ENCODE measurements around the gene MTUS2.

DNA sequence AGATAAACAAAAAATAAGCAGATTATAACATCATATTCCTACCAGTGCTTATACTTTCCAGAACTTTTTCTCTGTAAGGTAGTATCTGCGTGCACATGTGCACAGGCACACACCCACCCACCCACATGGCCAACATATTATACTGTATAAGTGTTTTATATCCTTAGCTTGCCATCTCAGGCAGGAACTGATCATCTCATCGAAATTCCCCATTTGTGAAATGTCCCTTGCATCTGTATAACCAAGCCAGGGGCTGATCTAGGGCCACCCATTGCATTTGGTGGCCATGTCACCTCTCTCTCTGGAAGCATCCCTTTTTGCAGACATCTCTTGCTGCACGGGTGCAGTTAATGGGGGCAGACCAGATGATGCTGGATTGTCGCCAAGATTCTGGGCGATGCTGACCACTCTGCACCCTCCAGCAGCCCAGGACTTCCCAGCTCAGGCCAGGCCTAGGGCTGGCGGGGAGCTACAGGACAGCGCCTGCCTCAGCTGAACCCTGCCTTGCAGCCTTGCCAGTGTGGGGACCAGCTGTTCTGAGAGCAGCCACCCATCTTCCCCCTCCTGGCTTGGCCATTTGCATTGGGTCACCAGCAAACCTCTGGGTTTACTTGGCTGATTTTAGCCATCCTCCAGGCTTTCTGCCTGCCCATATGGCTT is 679.5 kb downstream of the MTUS2 start:
- TF ChIP-seq, protein P1, sequence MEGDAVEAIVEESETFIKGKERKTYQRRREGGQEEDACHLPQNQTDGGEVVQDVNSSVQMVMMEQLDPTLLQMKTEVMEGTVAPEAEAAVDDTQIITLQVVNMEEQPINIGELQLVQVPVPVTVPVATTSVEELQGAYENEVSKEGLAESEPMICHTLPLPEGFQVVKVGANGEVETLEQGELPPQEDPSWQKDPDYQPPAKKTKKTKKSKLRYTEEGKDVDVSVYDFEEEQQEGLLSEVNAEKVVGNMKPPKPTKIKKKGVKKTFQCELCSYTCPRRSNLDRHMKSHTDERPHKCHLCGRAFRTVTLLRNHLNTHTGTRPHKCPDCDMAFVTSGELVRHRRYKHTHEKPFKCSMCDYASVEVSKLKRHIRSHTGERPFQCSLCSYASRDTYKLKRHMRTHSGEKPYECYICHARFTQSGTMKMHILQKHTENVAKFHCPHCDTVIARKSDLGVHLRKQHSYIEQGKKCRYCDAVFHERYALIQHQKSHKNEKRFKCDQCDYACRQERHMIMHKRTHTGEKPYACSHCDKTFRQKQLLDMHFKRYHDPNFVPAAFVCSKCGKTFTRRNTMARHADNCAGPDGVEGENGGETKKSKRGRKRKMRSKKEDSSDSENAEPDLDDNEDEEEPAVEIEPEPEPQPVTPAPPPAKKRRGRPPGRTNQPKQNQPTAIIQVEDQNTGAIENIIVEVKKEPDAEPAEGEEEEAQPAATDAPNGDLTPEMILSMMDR (IDR thresholded peaks at IDR 0.05 in 2 of 3, conservative IDR thresholded peaks at IDR 0.05 in 1 of 3; ENCODE audit: insufficient read depth in 2 of 3, low read depth in 1 of 3, low read length in 3 of 3): no peak
- no peak for TF ChIP-seq JUN (IDR thresholded peaks at IDR 0.05; ENCODE audit: borderline replicate concordance, low read depth, low read length)
- TF ChIP-seq JUN (CRISPR knock-in tag; IDR thresholded peaks at IDR 0.05; ENCODE audit: borderline replicate concordance): no peak

All from K562 (cell line).